ENCODE results near the gene LGALS4.
"Not testable (repeated sequence)": the region's sequence is repeated elsewhere in the genome, so short reads cannot be mapped to it uniquely, and the experiment has no call there.

LGALS4 gene

GRCh38 chr19:38842439-38843174 lies 29.9 kb upstream of the LGALS4 start:
- DNase-seq (ENCODE audit: low read depth in 3 of 3): peak in 2 of 3 experiments; percentile 24 to 41

GRCh38 chr19:38841787-38842438 lies 29.2 kb upstream of the LGALS4 start:
- DNase-seq (ENCODE audit: low read depth in 3 of 3): no peak

- no peak for DNase-seq (ENCODE audit: low read depth in 3 of 3)
Observed at GRCh38 chr19:38841180-38841766, 28.5 kb upstream of the LGALS4 start.

- no peak for DNase-seq (ENCODE audit: low read depth in 3 of 3)
Observed at GRCh38 chr19:38840583-38840968, 27.8 kb upstream of the LGALS4 start.

- no peak for DNase-seq (ENCODE audit: low read depth in 3 of 3)
Observed at GRCh38 chr19:38839816-38840582, 27.3 kb upstream of the LGALS4 start.

GRCh38 chr19:38838986-38839761 lies 26.4 kb upstream of the LGALS4 start:
- no peak for DNase-seq (ENCODE audit: low read depth in 3 of 3)

GRCh38 chr19:38838208-38838985 lies 25.7 kb upstream of the LGALS4 start:
- DNase-seq (ENCODE audit: low read depth in 3 of 3): peak in 2 of 3 experiments; percentile 44 to 53

- DNase-seq (ENCODE audit: low read depth in 3 of 3): no peak
Observed at GRCh38 chr19:38837656-38838121, 24.9 kb upstream of the LGALS4 start.

GRCh38 chr19:38836983-38837626 lies 24.4 kb upstream of the LGALS4 start:
- DNase-seq (ENCODE audit: low read depth in 3 of 3): no peak

- no peak for DNase-seq (ENCODE audit: low read depth in 3 of 3)
Observed at GRCh38 chr19:38836159-38836982, 23.6 kb upstream of the LGALS4 start.

- no peak for DNase-seq (ENCODE audit: low read depth in 3 of 3)
Observed at GRCh38 chr19:38834590-38834989, 21.8 kb upstream of the LGALS4 start.

- no peak for DNase-seq (ENCODE audit: low read depth in 3 of 3)
Observed at GRCh38 chr19:38834104-38834490, 21.4 kb upstream of the LGALS4 start.

- no peak for DNase-seq (ENCODE audit: low read depth in 3 of 3)
Observed at GRCh38 chr19:38833092-38833425, 20.3 kb upstream of the LGALS4 start.

- DNase-seq (ENCODE audit: low read depth in 3 of 3): no peak
Observed at GRCh38 chr19:38831142-38831605, 18.4 kb upstream of the LGALS4 start.

GRCh38 chr19:38830039-38830733 lies 17.4 kb upstream of the LGALS4 start:
- no peak for DNase-seq (ENCODE audit: low read depth in 3 of 3)

GRCh38 chr19:38829203-38829602 lies 16.5 kb upstream of the LGALS4 start:
- DNase-seq (ENCODE audit: low read depth in 3 of 3): not testable (repeated sequence)

- DNase-seq (ENCODE audit: low read depth in 3 of 3): no peak
Observed at GRCh38 chr19:38826856-38827551, 14.3 kb upstream of the LGALS4 start.

GRCh38 chr19:38825936-38826335 lies 13.2 kb upstream of the LGALS4 start:
- not testable (repeated sequence) for DNase-seq (ENCODE audit: low read depth in 3 of 3)

Measured in stimulated activated CD4-positive, alpha-beta T cell treated with anti-CD3 and anti-CD28 coated beads, TNF-alpha, amount 100 ng/mL, for 4 hours (primary cell).